Heart right ventricle (tissue), 16 donors: ENCODE data around the gene NAT10. TPM values are rescaled to one million over a fixed set of nuclear protein-coding genes. Genes with fewer than 3 reads are reported as not detected.

Source experiments
- ATAC-seq, 8 donors: fragments of 200-7000 bp; cut with Tn5 transposase; one replicate each; pipeline ENCODE4 v1.9.1; 2020; ENCODE audit warnings: mild to moderate bottlenecking in 8 of 8, moderate library complexity in 8 of 8, moderate number of reproducible peaks in 1 of 8
- DNase-seq, 2 donors: peaks; one replicate each; pipeline ENCODE4 v3.0.0-alpha.2; 2020
- H3K27ac ChIP-seq, 10 donors: fragments of 200-600 bp; sonication (generic) in 2 of 10; one replicate each; pipeline versions ENCODE4 v1.5.0 to v1.8.0; 2020 to 2022; ENCODE audit warnings: mild to moderate bottlenecking in 3 of 10
- H3K27me3 ChIP-seq, 7 donors: fragments of 200-600 bp; one replicate each; pipeline ENCODE4 v1.8.0; 2021 to 2022; ENCODE audit warnings: mild to moderate bottlenecking in 2 of 7
- H3K36me3 ChIP-seq, 9 donors: fragments of 200-600 bp; sonication (generic) in 1 of 9; one replicate each; pipeline versions ENCODE4 v1.5.0 to v1.8.0; 2020 to 2022; ENCODE audit warnings: mild to moderate bottlenecking in 2 of 9
- H3K4me1 ChIP-seq, 9 donors: fragments of 200-600 bp; sonication (generic) in 1 of 9; one replicate each; pipeline versions ENCODE4 v1.5.0 to v1.8.0; 2020 to 2022; ENCODE audit warnings: mild to moderate bottlenecking in 4 of 9
- H3K4me3 ChIP-seq, 10 donors: fragments of 200-600 bp; sonication (generic) in 2 of 10; one replicate each; pipeline versions ENCODE4 v1.5.0 to v1.8.0; 2020 to 2022; ENCODE audit warnings: mild to moderate bottlenecking in 7 of 10, moderate library complexity in 2 of 10
- H3K9me3 ChIP-seq, 11 donors: fragments of 200-600 bp in 10 of 11; sonication (generic) in 2 of 11; one replicate each; pipeline versions ENCODE4 v1.5.0 to v1.8.0; 2013 to 2022; ENCODE audit warnings: mild to moderate bottlenecking in 2 of 11, control low read depth in 1 of 11, moderate library complexity in 1 of 11
- WGBS, 2 donors: extraction: QIAGEN DNeasy Blood & Tissue Kit; methylation state at CpG; one replicate each; pipeline ENCODE4 v1.1.7; 2013; ENCODE audit warnings: inconsistent platforms in 1 of 2; 5-methylcytosine and 5-hydroxymethylcytosine counted together
- intact Hi-C, 10 donors: fragments of 100-400 bp; cut with DNase I; formaldehyde crosslinking; loops; one replicate each; pipeline versions ENCODE4 v1.11.1 to v1.14.2; 2022
- polyA plus RNA-seq, 2 donors: library from polyadenylated mRNA; stranded (reverse); fragments of 200-250 nt; gene quantifications; one replicate each; pipeline ENCODE4 v1.2.3, GENCODE V29; 2013
- total RNA-seq, 10 donors: library from RNA; stranded (reverse); fragmentation: NEBNext Ultra II Directional in 3 of 10; extraction: Animal tissue kit (Norgen Biotek cat#: 25700) in 3 of 10; gene quantifications; one replicate each; pipeline versions ENCODE4 v1.2.1 to v1.2.4, GENCODE V29; 2021 to 2023
- TF ChIP-seq, protein P1 (sequence below), 9 donors: fragments of 200-600 bp; sonication (generic) in 2 of 9; IDR thresholded peaks; one replicate each; pipeline versions ENCODE4 v1.5.0 to v1.8.0; 2021 to 2022; ENCODE audit warnings: antibody characterized with exemption in 9 of 9, mild to moderate bottlenecking in 5 of 9, moderate library complexity in 1 of 9
- donor health status: Arrhythmogenic right ventricular cardiomyopathy.
- donor health status: ischemic (EF 13 %, LVEDD 7.1; RV severe dilation, severe dysfunction).
- donor health status: healthy with polysubstance abuse.
- donor health status: DM: no; HTN: yes; CAD: no.
- donor health status: DM: no; HTN: no; CAD: no.
- donor health status: ischemic (EF 25% LVEDD 6.9; RV normal size, moderate dysfunction).
- donor health status: ischemic (EF 25% LVEDD 5.7; RV mildly dilated, moderate dysfunction).
- donor health status: healthy.
- donor health status: DM: yes; HTN: yes; CAD: no.
- donor health status: Ischemic cardiomyopathy.
- donor health status: ischemic (EF 35%, LVEDD 5.7; RV mildly dilated, moderate dysfunction).
- donor health status: nonischemic (EF 11% LVEDD 7.7; RV severe dilation, severe dysfunction).
- donor health status: DM: yes; HTN: yes; CAD: no.
- donor health status: PGD.
- donor health status: ischemic (EF 29% LVEDD 5.4; RV normal size, mild dysfunction).
- donor health status: nonischemic (EF 23%, LVEDD 6.1; RV moderate dilation, normal function).

NAT10 gene
- total and polyA plus RNA-seq, 12 donors: 16.2 to 26.4 (median 21.9) TPM

GRCh38 chr11:34190192-34191139 is 85.0 kb downstream of the NAT10 start:
- no peak overlapping the region for H3K27ac ChIP-seq
- intact Hi-C loops: loop anchor here in 3 of 10 donors (1.0 to 10.0 kb wide), 4 partner anchors 33 to 167 kb away; partner anchors contain the start of gene ABTB2 (in 1 of the 3)
- ATAC-seq (no peak), DNase-seq (no peak)
- H3K27me3 ChIP-seq: no peaks in the 10 kb centered on the region
- WGBS, 2 donors: 90 to 92% methylated on average over 8 of the region's 8 CpGs
- TF ChIP-seq, protein P1, sequence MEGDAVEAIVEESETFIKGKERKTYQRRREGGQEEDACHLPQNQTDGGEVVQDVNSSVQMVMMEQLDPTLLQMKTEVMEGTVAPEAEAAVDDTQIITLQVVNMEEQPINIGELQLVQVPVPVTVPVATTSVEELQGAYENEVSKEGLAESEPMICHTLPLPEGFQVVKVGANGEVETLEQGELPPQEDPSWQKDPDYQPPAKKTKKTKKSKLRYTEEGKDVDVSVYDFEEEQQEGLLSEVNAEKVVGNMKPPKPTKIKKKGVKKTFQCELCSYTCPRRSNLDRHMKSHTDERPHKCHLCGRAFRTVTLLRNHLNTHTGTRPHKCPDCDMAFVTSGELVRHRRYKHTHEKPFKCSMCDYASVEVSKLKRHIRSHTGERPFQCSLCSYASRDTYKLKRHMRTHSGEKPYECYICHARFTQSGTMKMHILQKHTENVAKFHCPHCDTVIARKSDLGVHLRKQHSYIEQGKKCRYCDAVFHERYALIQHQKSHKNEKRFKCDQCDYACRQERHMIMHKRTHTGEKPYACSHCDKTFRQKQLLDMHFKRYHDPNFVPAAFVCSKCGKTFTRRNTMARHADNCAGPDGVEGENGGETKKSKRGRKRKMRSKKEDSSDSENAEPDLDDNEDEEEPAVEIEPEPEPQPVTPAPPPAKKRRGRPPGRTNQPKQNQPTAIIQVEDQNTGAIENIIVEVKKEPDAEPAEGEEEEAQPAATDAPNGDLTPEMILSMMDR (IDR thresholded peaks at IDR 0.05): no peak
- no peaks in the 10 kb centered on the region for H3K9me3 ChIP-seq
- H3K36me3 ChIP-seq: peaks cover 0 to under 1% (median 0%) of the 10 kb centered on the region in 9 donors
- peaks cover 4 to 52% (median 27%) of the 10 kb centered on the region in 9 donors for H3K4me1 ChIP-seq
- no peak overlapping the region for H3K4me3 ChIP-seq

DNA sequence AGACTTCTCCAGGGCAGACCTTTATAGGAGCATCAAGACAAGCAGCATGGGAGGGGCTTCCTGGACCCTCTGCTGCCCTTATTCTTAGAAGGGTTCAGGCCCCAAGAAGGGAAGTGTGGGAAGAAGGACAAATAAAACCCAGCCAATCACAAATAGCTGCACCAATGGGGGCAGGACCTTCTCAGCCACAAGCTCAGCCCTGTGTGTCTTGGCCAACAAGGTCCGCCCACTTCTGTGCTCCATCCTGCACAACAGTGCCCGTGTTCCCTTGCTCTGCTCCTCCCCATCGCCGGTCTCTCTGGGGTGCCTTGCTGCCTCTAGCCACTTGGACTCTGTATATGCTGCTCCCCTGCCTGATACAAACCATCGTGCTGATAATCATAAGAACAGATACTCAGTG is 86.1 kb downstream of the NAT10 start:
- 88 to 91% methylated on average over 5 of the region's 5 CpGs for WGBS, 2 donors
- Histone ChIP-seq H3K4me1 (peaks cover 0 to 42% (median 19%) of the 10 kb centered on the region in 9 donors), H3K36me3 (peaks cover 0 to 10% (median 0%) of the 10 kb centered on the region in 9 donors), H3K27ac (no peak overlapping the region), H3K4me3 (no peak overlapping the region), H3K9me3 (no peaks in the 10 kb centered on the region), H3K27me3 (no peaks in the 10 kb centered on the region)
- intact Hi-C loops: loop anchor here in 2 of 10 donors (5.0 to 10.0 kb wide), 3 partner anchors 51 to 166 kb away; partner anchors contain the start of gene ABTB2 (in 1 of the 2)
- ATAC-seq: no peak
- TF ChIP-seq, protein P1 (IDR thresholded peaks at IDR 0.05): no peak
- no peak for DNase-seq

GRCh38 chr11:34192481-34193401 is 87.3 kb downstream of the NAT10 start:
- no peaks in the 10 kb centered on the region for H3K27me3 ChIP-seq
- intact Hi-C loops: loop anchor here in 2 of 10 donors (5.0 to 10.0 kb wide), 3 partner anchors 50 to 165 kb away; partner anchors contain the start of gene ABTB2 (in 1 of the 2)
- peaks cover 0 to 42% (median 18%) of the 10 kb centered on the region in 9 donors for H3K4me1 ChIP-seq
- TF ChIP-seq, protein P1 (IDR thresholded peaks at IDR 0.05): no peak
- peaks cover 0 to 16% (median 0%) of the 10 kb centered on the region in 9 donors for H3K36me3 ChIP-seq
- ATAC-seq (peak; percentile 56 to 87 (median 80)), DNase-seq (peak; percentile 51 to 53)
- 56 to 78% methylated on average over 14 of the region's 14 CpGs for WGBS, 2 donors
- peak overlapping the region in 8 of 10 donors; percentile 27 to 69 (median 52) for H3K27ac ChIP-seq
- H3K9me3 ChIP-seq: no peaks in the 10 kb centered on the region
- no peak overlapping the region for H3K4me3 ChIP-seq
